HEK293 (cell line): Measurements from ENCODE around the gene MYH2.

Source experiments
- CTCF ChIA-PET: fragments of 350-600 bp; formaldehyde crosslinking; extraction: SDS; loops from one replicate; lab custom pipeline; 2021; ENCODE audit warnings: antibody characterized with exemption; lab: Yijun Ruan, JAX
- POLR2A ChIA-PET: fragments of 300-600 bp; formaldehyde crosslinking; extraction: SDS; loops from one replicate; lab custom pipeline; 2020; ENCODE audit warnings: antibody characterized with exemption, inconsistent platforms; lab: Yijun Ruan, JAX
- H3K27ac ChIP-seq: fragments of 200-500 bp; sonication (Bioruptor generic); 2 replicates; pipeline ENCODE4 v1.5.1; 2014; ENCODE audit warnings: low read depth, low read length, control low read depth, inconsistent platforms; ENCODE audit errors: extremely low read depth
- H3K36me3 ChIP-seq, 2 experiments: fragments of 200-500 bp in 1 of 2; sonication (Bioruptor generic) in 1 of 2; 1 replicate in 1 of 2; 2 replicates in 1 of 2; pipeline ENCODE4 v1.5.1; 2014 to 2017; ENCODE audit warnings: inconsistent platforms in 2 of 2, low read length in 2 of 2; ENCODE audit not compliant: control insufficient read depth in 2 of 2, insufficient read depth in 1 of 2
- H3K4me1 ChIP-seq: fragments of 200-500 bp; sonication (Bioruptor generic); 2 replicates; pipeline ENCODE4 v1.5.1; 2014; ENCODE audit warnings: mild to moderate bottlenecking, low read length, inconsistent platforms; ENCODE audit not compliant: control insufficient read depth, insufficient read depth
- H3K4me3 ChIP-seq: 2 replicates; pipeline ENCODE4 v1.5.1; 2011; ENCODE audit warnings: low read depth, mild to moderate bottlenecking, control low read depth, low read length, moderate library complexity
- H3K9me3 ChIP-seq: fragments of 200-500 bp; sonication (Bioruptor generic); 2 replicates; pipeline ENCODE4 v1.5.1; 2014; ENCODE audit warnings: low read depth, low read length, inconsistent platforms; ENCODE audit not compliant: control insufficient read depth, insufficient read depth
- GLIS1 ChIP-seq: fragments of 450-650 bp; formaldehyde crosslinking; IDR thresholded peaks from 2 replicates; pipeline ENCODE4 v1.5.1; 2016; ENCODE audit warnings: missing biosample characterization, missing genetic modification characterization
- OSR2 ChIP-seq: fragments of 450-650 bp; formaldehyde crosslinking; IDR thresholded peaks from 2 replicates; pipeline ENCODE4 v1.5.1; 2016; ENCODE audit warnings: missing biosample characterization, missing genetic modification characterization
- SETDB1 ChIP-seq: IDR thresholded peaks from one replicate; pipeline ENCODE4 v1.6.1; 2017; ENCODE audit warnings: mild to moderate bottlenecking, low read length, moderate library complexity, mixed read lengths; ENCODE audit not compliant: insufficient read length
- YY2 ChIP-seq: fragments of 450-650 bp; formaldehyde crosslinking; IDR thresholded peaks from 2 replicates; pipeline ENCODE4 v1.5.1; 2016; ENCODE audit warnings: missing biosample characterization, missing genetic modification characterization
- ZBTB11 ChIP-seq: fragments of 450-650 bp; formaldehyde crosslinking; conservative IDR thresholded peaks from 2 replicates; pipeline ENCODE4 v1.5.1; 2016; ENCODE audit warnings: low read depth, missing biosample characterization, missing genetic modification characterization
- ZNF112 ChIP-seq: fragments of 450-650 bp; formaldehyde crosslinking; IDR thresholded peaks from 2 replicates; pipeline ENCODE4 v1.5.0; 2017; ENCODE audit warnings: missing biosample characterization, missing genetic modification characterization
- ZNF114 ChIP-seq: fragments of 450-650 bp; formaldehyde crosslinking; IDR thresholded peaks from 2 replicates; pipeline ENCODE4 v1.5.0; 2017; ENCODE audit warnings: missing biosample characterization, missing genetic modification characterization
- ZNF239 ChIP-seq: fragments of 450-650 bp; formaldehyde crosslinking; IDR thresholded peaks from 2 replicates; pipeline ENCODE4 v1.5.1; 2016; ENCODE audit warnings: missing biosample characterization, missing genetic modification characterization
- ZNF398 ChIP-seq: fragments of 450-650 bp; formaldehyde crosslinking; IDR thresholded peaks from 2 replicates; pipeline ENCODE4 v1.5.1; 2017; ENCODE audit warnings: missing biosample characterization, missing genetic modification characterization
- ZNF514 ChIP-seq: fragments of 450-650 bp; formaldehyde crosslinking; IDR thresholded peaks from 2 replicates; pipeline ENCODE4 v1.5.1; 2016; ENCODE audit warnings: missing biosample characterization, missing genetic modification characterization
- ZNF560 ChIP-seq: fragments of 450-650 bp; formaldehyde crosslinking; IDR thresholded peaks from 2 replicates; pipeline ENCODE4 v1.5.1; 2017; ENCODE audit warnings: missing biosample characterization, missing genetic modification characterization, borderline replicate concordance
- TF ChIP-seq, protein P1 (sequence below): fragments of 450-650 bp; formaldehyde crosslinking; IDR thresholded peaks from 2 replicates; pipeline ENCODE4 v1.5.1; 2016; ENCODE audit warnings: missing biosample characterization, missing genetic modification characterization
- TF ChIP-seq, protein P2 (sequence below): fragments of 450-650 bp; formaldehyde crosslinking; IDR thresholded peaks from 2 replicates; pipeline ENCODE4 v1.5.1; 2016; ENCODE audit warnings: missing biosample characterization, missing genetic modification characterization

Gene MYH2

DNA sequence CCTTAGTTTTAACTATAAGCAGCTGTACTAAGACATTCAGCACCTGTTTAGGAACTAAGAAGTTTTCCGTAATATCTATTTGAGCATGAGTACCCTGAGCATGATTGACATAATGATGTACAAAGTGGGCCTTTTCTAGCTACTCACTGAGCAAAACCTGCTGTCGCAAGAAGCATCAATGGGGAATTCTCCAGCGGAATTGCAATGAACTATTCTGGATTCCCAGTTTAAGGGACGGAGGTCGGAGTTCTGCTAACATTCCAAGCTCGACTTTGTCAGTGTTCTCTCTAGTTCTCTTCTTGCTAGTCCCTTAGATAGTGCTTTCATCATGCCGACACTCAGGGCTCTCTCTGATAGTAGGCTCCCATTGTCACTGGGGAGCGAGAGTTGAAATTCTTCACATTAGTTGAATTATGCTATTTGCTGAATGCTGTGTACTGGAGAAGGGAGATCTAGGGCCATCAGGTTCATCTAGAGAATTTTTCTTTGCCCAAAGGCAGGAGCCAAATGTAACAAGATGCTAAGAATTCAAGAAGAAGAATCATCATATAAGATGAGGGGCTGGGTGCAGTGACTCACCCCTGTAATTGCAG is 40.2 kb upstream of the MYH2 start:
- ChIA-PET POLR2A (no interaction called here), CTCF (interaction anchor here (0.6 to 1.2 kb wide), 2 partner anchors 11 to 29 kb away, joined by 3 read pairs; no protein-coding TSS in a partner anchor)
- Histone ChIP-seq H3K4me1 (0 out of 2 replicates have a peak, but pooled peaks cover 4% of the 10 kb centered on the region), H3K4me3 (no peak overlapping the region), H3K36me3 (no peaks in the 10 kb centered on the region), H3K27ac (no peak overlapping the region), H3K9me3 (no peaks in the 10 kb centered on the region)
- TF ChIP-seq YY2, result no peak
- no peak for TF ChIP-seq ZNF239 (tag by site-specific recombination)
- no peak for TF ChIP-seq ZNF398 (tag by site-specific recombination)
- TF ChIP-seq ZNF560 (tag by site-specific recombination), result no peak
- TF ChIP-seq ZNF112 (tag by site-specific recombination), result no peak
- TF ChIP-seq, protein P1, sequence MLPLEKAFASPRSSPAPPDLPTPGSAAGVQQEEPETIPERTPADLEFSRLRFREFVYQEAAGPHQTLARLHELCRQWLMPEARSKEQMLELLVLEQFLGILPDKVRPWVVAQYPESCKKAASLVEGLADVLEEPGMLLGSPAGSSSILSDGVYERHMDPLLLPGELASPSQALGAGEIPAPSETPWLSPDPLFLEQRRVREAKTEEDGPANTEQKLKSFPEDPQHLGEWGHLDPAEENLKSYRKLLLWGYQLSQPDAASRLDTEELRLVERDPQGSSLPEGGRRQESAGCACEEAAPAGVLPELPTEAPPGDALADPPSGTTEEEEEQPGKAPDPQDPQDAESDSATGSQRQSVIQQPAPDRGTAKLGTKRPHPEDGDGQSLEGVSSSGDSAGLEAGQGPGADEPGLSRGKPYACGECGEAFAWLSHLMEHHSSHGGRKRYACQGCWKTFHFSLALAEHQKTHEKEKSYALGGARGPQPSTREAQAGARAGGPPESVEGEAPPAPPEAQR (tag by site-specific recombination), result no peak
- no peak for TF ChIP-seq SETDB1
- no peak for TF ChIP-seq ZNF114 (tag by site-specific recombination)
- TF ChIP-seq GLIS1 (tag by site-specific recombination), result no peak
- TF ChIP-seq ZBTB11, result no peak
- TF ChIP-seq OSR2 (tag by site-specific recombination), result no peak

- Histone ChIP-seq H3K27ac (no peak overlapping the region), H3K9me3 (no peaks in the 10 kb centered on the region), H3K4me1 (no peaks in the 10 kb centered on the region), H3K36me3 (no peaks in the 10 kb centered on the region), H3K4me3 (no peak overlapping the region)
- POLR2A ChIA-PET, result no interaction called here
- CTCF ChIA-PET, result interaction anchor here (0.6 kb wide), 1 partner anchor 33 kb away, joined by 3 read pairs; no protein-coding TSS in a partner anchor
- no peak for TF ChIP-seq ZNF514 (tag by site-specific recombination)
- TF ChIP-seq, protein P2, sequence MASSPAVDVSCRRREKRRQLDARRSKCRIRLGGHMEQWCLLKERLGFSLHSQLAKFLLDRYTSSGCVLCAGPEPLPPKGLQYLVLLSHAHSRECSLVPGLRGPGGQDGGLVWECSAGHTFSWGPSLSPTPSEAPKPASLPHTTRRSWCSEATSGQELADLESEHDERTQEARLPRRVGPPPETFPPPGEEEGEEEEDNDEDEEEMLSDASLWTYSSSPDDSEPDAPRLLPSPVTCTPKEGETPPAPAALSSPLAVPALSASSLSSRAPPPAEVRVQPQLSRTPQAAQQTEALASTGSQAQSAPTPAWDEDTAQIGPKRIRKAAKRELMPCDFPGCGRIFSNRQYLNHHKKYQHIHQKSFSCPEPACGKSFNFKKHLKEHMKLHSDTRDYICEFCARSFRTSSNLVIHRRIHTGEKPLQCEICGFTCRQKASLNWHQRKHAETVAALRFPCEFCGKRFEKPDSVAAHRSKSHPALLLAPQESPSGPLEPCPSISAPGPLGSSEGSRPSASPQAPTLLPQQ (tag by site-specific recombination), result no peak
Observed at GRCh38 chr17:10585529-10585928, 36.1 kb upstream of the MYH2 start.
